GM19455 (cell line): ENCODE data around the gene RFPL3.

ENCODE experiments used
- ATAC-seq: cut with Tn5 transposase; IDR thresholded peaks from one replicate; pipeline ENCODE4 v1.9.1; 2021; ENCODE audit not compliant: unreplicated experiment

RFPL3 gene

GRCh38 chr22:32410459-32410858 lies 52.8 kb downstream of the RFPL3 start:
- ATAC-seq = no peak
